CD4-positive, CD25-positive, alpha-beta regulatory T cell (primary cell): Measurements from ENCODE around the gene NEGR1. TPM values are rescaled to one million over a fixed set of nuclear protein-coding genes. Genes with fewer than 3 reads are reported as not detected.

Experiments used
- ATAC-seq, 2 donors: fragments of 150-1000 bp; cut with Tn5 transposase; one replicate each; pipeline ENCODE4 v1.10.0; 2021; ENCODE audit warnings: low read depth in 2 of 2, moderate number of reproducible peaks in 2 of 2, moderate library complexity in 1 of 2
- DNase-seq, 3 donors: peaks; one replicate each; pipeline versions ENCODE4 v3.0.0 to v3.0.0-alpha.2; 2012 to 2022; ENCODE audit warnings: mixed read lengths in 1 of 3
- H3K27ac ChIP-seq: one replicate; pipeline ENCODE4 v1.7.0; 2013; ENCODE audit warnings: mild to moderate bottlenecking, low read length; ENCODE audit not compliant: insufficient read depth, poor library complexity, severe bottlenecking
- H3K27me3 ChIP-seq: one replicate; pipeline ENCODE4 v1.7.0; 2013; ENCODE audit warnings: low read length; ENCODE audit not compliant: control insufficient read depth, insufficient read depth
- H3K36me3 ChIP-seq: one replicate; pipeline ENCODE4 v1.7.0; 2013; ENCODE audit warnings: mild to moderate bottlenecking, low read length, moderate library complexity; ENCODE audit not compliant: control insufficient read depth, insufficient read depth
- H3K4me1 ChIP-seq: 2 replicates; pipeline ENCODE4 v1.7.0; 2013; ENCODE audit warnings: mild to moderate bottlenecking, low read length; ENCODE audit not compliant: insufficient read depth, control insufficient read depth, poor library complexity, severe bottlenecking
- H3K4me3 ChIP-seq: one replicate; pipeline ENCODE4 v1.7.0; 2013; ENCODE audit warnings: low read depth, mild to moderate bottlenecking, low read length, moderate library complexity
- H3K9me3 ChIP-seq, 2 experiments: 1 replicate in 1 of 2; 2 replicates in 1 of 2; pipeline ENCODE4 v1.7.0; 2013; ENCODE audit warnings: low read length in 2 of 2, mild to moderate bottlenecking in 1 of 2, moderate library complexity in 1 of 2; ENCODE audit not compliant: control insufficient read depth in 2 of 2
- H3K27ac Mint-ChIP-seq, 3 donors: one replicate each; pipeline ENCODE4 v1.8.0; 2020 to 2022; ENCODE audit warnings: mild to moderate bottlenecking in 3 of 3, mixed read lengths in 3 of 3, moderate library complexity in 2 of 3
- H3K27me3 Mint-ChIP-seq: one replicate; pipeline ENCODE4 v1.8.0; 2022; ENCODE audit warnings: mild to moderate bottlenecking, mixed read lengths
- H3K36me3 Mint-ChIP-seq: one replicate; pipeline ENCODE4 v1.8.0; 2020; ENCODE audit warnings: mixed read lengths
- H3K4me1 Mint-ChIP-seq, 4 donors: one replicate each; pipeline ENCODE4 v1.8.0; 2020 to 2022; ENCODE audit warnings: mixed read lengths in 4 of 4, mild to moderate bottlenecking in 1 of 4
- H3K4me3 Mint-ChIP-seq, 4 donors: one replicate each; pipeline ENCODE4 v1.8.0; 2020 to 2022; ENCODE audit warnings: mild to moderate bottlenecking in 4 of 4, mixed read lengths in 4 of 4, moderate library complexity in 3 of 4
- H3K9me3 Mint-ChIP-seq, 7 donors: one replicate each; pipeline ENCODE4 v1.8.0; 2020 to 2022; ENCODE audit warnings: mixed read lengths in 7 of 7, mild to moderate bottlenecking in 3 of 7, moderate library complexity in 2 of 7
- polyA plus RNA-seq, 4 donors: library from polyadenylated mRNA; unstranded; fragments of 300-500 nt; fragmentation: Illumina TruSeq; gene quantifications; one replicate each; pipeline ENCODE4 v1.2.3, GENCODE V29; 2021
- total RNA-seq: library from RNA; stranded (reverse); gene quantifications from one replicate; pipeline ENCODE4 v1.2.3, GENCODE V29; 2022

Gene NEGR1
- total and polyA plus RNA-seq, 5 donors from 2014 or later = not detected

DNA sequence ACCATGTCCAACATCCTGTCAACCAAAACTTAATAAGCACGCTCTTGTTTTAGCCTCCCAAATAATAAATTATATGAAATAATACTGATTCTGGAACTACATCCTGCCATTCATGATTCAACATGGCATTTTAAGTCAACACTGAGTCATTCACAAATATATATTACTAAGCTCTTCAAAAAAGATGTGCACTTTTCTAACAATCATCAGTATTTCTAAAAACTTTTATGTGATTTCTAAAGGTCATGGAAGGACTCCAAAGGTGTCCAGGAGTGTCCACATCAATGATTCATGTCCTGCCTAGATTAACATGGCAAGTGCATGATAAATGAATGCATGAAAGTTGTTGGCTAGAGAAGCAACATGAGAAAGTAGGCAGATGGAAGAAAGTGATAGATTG lies 51.6 kb downstream of the NEGR1 start:
- no peaks in the 10 kb centered on the region for H3K36me3 Mint-ChIP-seq
- no peak overlapping the region for H3K27ac Mint-ChIP-seq
- Histone ChIP-seq H3K9me3 (no peaks in the 10 kb centered on the region), H3K27me3 (no peaks in the 10 kb centered on the region), H3K4me3 (no peak overlapping the region), H3K36me3 (no peaks in the 10 kb centered on the region), H3K4me1 (no peaks in the 10 kb centered on the region), H3K27ac (no peak overlapping the region)
- no peak overlapping the region for H3K4me3 Mint-ChIP-seq
- ATAC-seq = no peak
- no peaks in the 10 kb centered on the region for H3K4me1 Mint-ChIP-seq
- H3K27me3 Mint-ChIP-seq = no peaks in the 10 kb centered on the region
- peaks cover 0 to 11% (median 5%) of the 10 kb centered on the region in 7 donors for H3K9me3 Mint-ChIP-seq
- no peak for DNase-seq

DNA sequence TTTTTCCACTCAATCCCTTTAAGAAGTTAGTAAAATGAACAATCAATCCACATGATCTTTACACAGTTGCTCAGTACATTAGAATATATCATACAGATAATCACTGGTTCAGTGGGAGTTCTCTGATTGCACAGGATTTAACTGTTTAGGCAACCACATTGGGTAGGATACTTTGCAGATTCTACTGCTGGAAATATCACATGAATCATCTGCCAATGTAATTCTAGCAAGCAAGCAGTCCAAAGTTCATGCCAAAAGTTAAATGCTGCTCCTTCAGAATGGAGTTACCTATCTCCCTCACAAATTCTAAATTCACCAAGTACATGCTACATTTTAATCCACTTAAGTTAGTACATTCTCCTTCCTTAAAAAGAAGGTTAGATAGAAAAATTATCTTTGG lies 52.4 kb downstream of the NEGR1 start:
- no peaks in the 10 kb centered on the region for H3K4me1 Mint-ChIP-seq
- DNase-seq = no peak
- no peak for ATAC-seq
- H3K27ac ChIP-seq = no peak overlapping the region
- H3K4me3 Mint-ChIP-seq = no peak overlapping the region
- no peak overlapping the region for H3K4me3 ChIP-seq
- H3K36me3 Mint-ChIP-seq = no peaks in the 10 kb centered on the region
- H3K4me1 ChIP-seq = no peaks in the 10 kb centered on the region
- peaks cover 0 to 8% (median 4%) of the 10 kb centered on the region in 7 donors for H3K9me3 Mint-ChIP-seq
- H3K27ac Mint-ChIP-seq = no peak overlapping the region
- no peaks in the 10 kb centered on the region for H3K36me3 ChIP-seq
- H3K27me3 ChIP-seq = no peaks in the 10 kb centered on the region
- H3K27me3 Mint-ChIP-seq = no peaks in the 10 kb centered on the region
- no peaks in the 10 kb centered on the region for H3K9me3 ChIP-seq

DNA sequence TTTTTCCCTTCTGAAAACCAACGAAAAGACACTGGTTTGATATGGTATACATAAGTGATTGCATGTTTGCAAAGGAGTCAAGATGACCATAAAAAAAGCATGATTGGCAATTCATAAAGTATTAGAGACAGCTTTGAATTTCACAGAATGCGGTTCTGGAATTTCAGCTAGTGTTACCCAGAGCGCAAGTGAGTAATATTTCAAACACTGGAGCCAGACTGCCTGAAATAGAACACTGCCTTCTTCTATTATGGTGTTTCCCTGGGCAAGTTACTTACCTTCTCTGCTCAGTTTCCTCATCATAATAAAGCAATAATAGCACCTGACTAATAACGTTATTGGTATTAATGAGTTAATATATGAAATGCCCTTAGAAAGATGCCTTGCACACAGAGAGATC lies 54.7 kb downstream of the NEGR1 start:
- Histone ChIP-seq H3K9me3 (no peaks in the 10 kb centered on the region), H3K27ac (no peak overlapping the region), H3K4me1 (no peaks in the 10 kb centered on the region), H3K4me3 (no peak overlapping the region), H3K36me3 (no peaks in the 10 kb centered on the region), H3K27me3 (no peaks in the 10 kb centered on the region)
- Mint-ChIP-seq H3K27ac (no peak overlapping the region), H3K27me3 (no peaks in the 10 kb centered on the region), H3K9me3 (peaks cover 0 to 4% (median 0%) of the 10 kb centered on the region in 7 donors), H3K4me1 (no peaks in the 10 kb centered on the region), H3K4me3 (no peak overlapping the region), H3K36me3 (no peaks in the 10 kb centered on the region)
- no peak for ATAC-seq
- no peak for DNase-seq

DNA sequence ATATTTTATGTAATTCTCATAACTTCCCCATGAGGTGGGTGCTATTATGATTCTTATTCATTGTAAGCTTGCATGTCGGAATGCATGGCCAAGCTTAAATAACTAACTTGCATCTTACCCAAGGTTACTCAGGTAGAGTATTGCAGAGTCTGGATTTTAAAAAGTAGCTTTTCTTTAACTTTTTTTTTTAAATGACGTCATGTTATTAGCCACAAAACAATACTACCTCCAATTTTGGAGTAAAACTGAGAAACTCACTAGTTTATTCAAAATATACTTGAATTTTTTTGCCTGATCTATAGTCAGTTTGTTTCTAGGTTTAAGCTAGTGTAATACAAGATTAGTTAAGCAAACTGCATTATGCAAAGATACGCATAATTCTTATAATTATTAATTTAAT lies 57.8 kb downstream of the NEGR1 start:
- H3K4me1 Mint-ChIP-seq = no peaks in the 10 kb centered on the region
- no peak for DNase-seq
- Histone ChIP-seq H3K4me3 (no peak overlapping the region), H3K27ac (no peak overlapping the region), H3K9me3 (no peaks in the 10 kb centered on the region), H3K36me3 (no peaks in the 10 kb centered on the region), H3K4me1 (no peaks in the 10 kb centered on the region), H3K27me3 (no peaks in the 10 kb centered on the region)
- H3K27me3 Mint-ChIP-seq = no peaks in the 10 kb centered on the region
- ATAC-seq = no peak
- H3K36me3 Mint-ChIP-seq = no peaks in the 10 kb centered on the region
- H3K4me3 Mint-ChIP-seq = no peak overlapping the region
- H3K27ac Mint-ChIP-seq = no peak overlapping the region
- peaks cover 0 to 4% (median 0%) of the 10 kb centered on the region in 7 donors for H3K9me3 Mint-ChIP-seq

DNA sequence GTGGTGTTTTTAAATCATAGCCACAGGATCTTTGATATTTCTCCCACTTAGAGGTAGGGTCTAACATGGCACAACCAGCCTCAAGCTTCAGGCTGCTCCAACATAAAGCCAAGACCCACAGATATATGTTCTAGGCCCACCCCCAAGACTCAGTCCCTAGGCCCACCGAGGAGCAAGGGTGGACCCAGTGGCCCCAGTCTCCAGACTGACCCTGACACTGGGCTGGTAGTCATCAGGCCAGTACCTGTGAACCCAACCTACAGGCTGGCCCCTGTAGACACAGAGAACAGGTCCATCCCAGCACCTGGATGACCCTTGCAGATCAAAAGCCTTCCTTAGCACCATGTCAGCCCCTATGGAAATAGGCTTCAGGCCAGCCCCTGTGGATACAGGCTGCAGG lies 60.5 kb downstream of the NEGR1 start:
- H3K27me3 ChIP-seq = no peaks in the 10 kb centered on the region

DNA sequence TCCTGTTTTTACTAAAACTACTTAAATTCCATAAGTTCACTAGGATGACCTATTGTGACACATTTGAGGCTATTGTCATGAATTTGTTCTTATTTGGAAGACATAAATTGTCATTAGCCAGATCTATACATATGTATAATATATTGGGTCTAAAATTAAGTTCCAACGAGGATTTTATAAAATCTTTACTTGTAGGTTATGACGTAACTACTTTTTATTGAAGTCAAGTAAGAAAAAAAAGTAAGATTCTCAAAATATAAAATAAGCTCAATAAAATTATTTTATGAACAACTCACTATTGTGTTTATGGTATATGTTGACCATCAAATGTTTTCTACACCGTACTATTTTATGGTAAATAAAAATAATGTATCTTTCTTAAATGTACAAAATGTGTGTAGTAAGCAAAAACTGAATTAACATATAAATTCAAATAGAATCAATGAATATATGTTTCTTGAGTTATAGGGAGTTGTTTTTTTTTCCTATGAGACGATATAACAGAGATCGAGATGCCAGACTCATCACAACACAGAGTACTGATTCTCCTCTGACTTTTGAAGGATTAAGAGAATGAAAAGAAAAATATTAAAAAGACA lies 64.1 kb downstream of the NEGR1 start:
- Histone ChIP-seq H3K36me3 (no peaks in the 10 kb centered on the region), H3K9me3 (no peaks in the 10 kb centered on the region), H3K4me1 (no peaks in the 10 kb centered on the region), H3K27me3 (no peaks in the 10 kb centered on the region), H3K27ac (no peak overlapping the region), H3K4me3 (no peak overlapping the region)
- Mint-ChIP-seq H3K4me1 (no peaks in the 10 kb centered on the region), H3K36me3 (no peaks in the 10 kb centered on the region), H3K9me3 (peaks cover 0 to 8% (median 3%) of the 10 kb centered on the region in 7 donors), H3K4me3 (no peak overlapping the region), H3K27ac (no peak overlapping the region), H3K27me3 (no peaks in the 10 kb centered on the region)
- ATAC-seq (no peak), DNase-seq (no peak)

More for the DNA sequence above, 60.5 kb downstream of the NEGR1 start:
- Mint-ChIP-seq H3K36me3 (no peaks in the 10 kb centered on the region), H3K9me3 (peaks cover 0 to 6% (median 0%) of the 10 kb centered on the region in 7 donors), H3K27me3 (no peaks in the 10 kb centered on the region), H3K4me1 (no peaks in the 10 kb centered on the region), H3K27ac (no peak overlapping the region), H3K4me3 (no peak overlapping the region)
- ATAC-seq (no peak), DNase-seq (no peak)
- no peak overlapping the region for H3K4me3 ChIP-seq
- no peaks in the 10 kb centered on the region for H3K9me3 ChIP-seq
- H3K4me1 ChIP-seq = no peaks in the 10 kb centered on the region
- no peaks in the 10 kb centered on the region for H3K36me3 ChIP-seq
- H3K27ac ChIP-seq = no peak overlapping the region

DNA sequence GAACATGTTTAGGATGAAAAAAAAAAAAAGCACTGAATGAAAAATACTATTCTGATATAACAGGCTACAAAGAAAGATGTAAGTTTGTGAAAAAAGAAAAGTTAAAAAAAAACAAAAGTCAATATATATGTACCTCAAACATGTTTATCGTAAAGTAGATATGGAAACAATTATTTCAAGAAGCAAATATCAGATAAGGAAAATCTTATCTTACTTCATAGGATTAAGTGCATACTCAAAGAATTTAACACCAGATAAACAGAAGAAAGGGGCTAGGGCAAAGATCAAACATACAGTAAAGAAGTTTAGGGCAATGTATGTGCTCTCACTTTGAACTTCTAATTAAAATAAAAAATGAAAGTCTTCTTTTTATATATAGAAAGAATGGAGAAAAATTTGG lies 75.3 kb downstream of the NEGR1 start:
- no peak for ATAC-seq
- no peak overlapping the region for H3K4me3 Mint-ChIP-seq
- H3K27me3 Mint-ChIP-seq = no peaks in the 10 kb centered on the region
- Histone ChIP-seq H3K9me3 (no peaks in the 10 kb centered on the region), H3K27ac (no peak overlapping the region), H3K4me3 (no peak overlapping the region), H3K4me1 (no peaks in the 10 kb centered on the region), H3K27me3 (no peaks in the 10 kb centered on the region), H3K36me3 (no peaks in the 10 kb centered on the region)
- peaks cover 0 to 8% (median 5%) of the 10 kb centered on the region in 7 donors for H3K9me3 Mint-ChIP-seq
- H3K36me3 Mint-ChIP-seq = no peaks in the 10 kb centered on the region
- no peak for DNase-seq
- H3K4me1 Mint-ChIP-seq = no peaks in the 10 kb centered on the region
- no peak overlapping the region for H3K27ac Mint-ChIP-seq

DNA sequence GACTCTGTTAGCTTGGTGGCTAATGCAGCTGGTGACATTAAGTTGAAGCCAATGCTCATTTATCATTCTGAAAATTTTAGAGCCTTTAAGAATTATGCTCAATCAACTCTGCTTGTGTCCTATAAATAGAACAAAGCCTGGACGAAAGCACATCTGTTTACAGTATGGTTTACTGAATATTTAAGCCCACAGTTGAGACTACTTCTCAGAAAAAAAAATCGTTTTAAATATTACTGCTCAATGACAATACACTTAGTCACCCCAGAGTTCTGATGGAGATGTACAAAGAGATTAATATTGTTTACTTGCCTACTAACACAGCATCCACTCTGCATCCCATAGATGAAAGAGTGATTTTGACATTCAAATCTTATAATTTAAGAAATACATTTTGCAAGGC lies 79.6 kb downstream of the NEGR1 start:
- H3K9me3 Mint-ChIP-seq = peaks cover 0 to 15% (median 8%) of the 10 kb centered on the region in 7 donors

More for the DNA sequence above, 79.6 kb downstream of the NEGR1 start:
- H3K27me3 ChIP-seq = no peaks in the 10 kb centered on the region
- ATAC-seq = no peak
- no peak overlapping the region for H3K4me3 ChIP-seq
- Mint-ChIP-seq H3K27ac (no peak overlapping the region), H3K27me3 (no peaks in the 10 kb centered on the region), H3K4me1 (no peaks in the 10 kb centered on the region), H3K4me3 (no peak overlapping the region), H3K36me3 (no peaks in the 10 kb centered on the region)
- H3K36me3 ChIP-seq = no peaks in the 10 kb centered on the region
- H3K27ac ChIP-seq = no peak overlapping the region
- no peaks in the 10 kb centered on the region for H3K9me3 ChIP-seq
- H3K4me1 ChIP-seq = no peaks in the 10 kb centered on the region
- no peak for DNase-seq
